Ishikawa (cell line): ENCODE results near the gene RPS6KA6.

Experiments
- CREB1 ChIP-seq: IDR thresholded peaks from 2 replicates; pipeline ENCODE4 v1.6.1; 2012; ENCODE audit warnings: low read depth
- EP300 ChIP-seq: IDR thresholded peaks from 2 replicates; pipeline ENCODE4 v1.6.1; 2012; ENCODE audit warnings: borderline replicate concordance
- FOXM1 ChIP-seq: IDR thresholded peaks from 2 replicates; pipeline ENCODE4 v1.6.1; 2012; ENCODE audit warnings: low read depth, borderline replicate concordance
- RAD21 ChIP-seq: IDR thresholded peaks from 2 replicates; pipeline ENCODE4 v1.6.1; 2012; ENCODE audit warnings: low read depth
- TEAD4 ChIP-seq: IDR thresholded peaks from 2 replicates; pipeline ENCODE4 v1.6.1; 2012
- YY1 ChIP-seq: IDR thresholded peaks from 2 replicates; pipeline ENCODE4 v1.6.1; 2012; ENCODE audit warnings: low read depth
- ZBTB7A ChIP-seq: IDR thresholded peaks from 2 replicates; pipeline ENCODE4 v1.6.1; 2012; ENCODE audit warnings: low read depth
- TF ChIP-seq, protein P1 (sequence below): IDR thresholded peaks from 2 replicates; pipeline ENCODE4 v1.6.1; 2012

DNA sequence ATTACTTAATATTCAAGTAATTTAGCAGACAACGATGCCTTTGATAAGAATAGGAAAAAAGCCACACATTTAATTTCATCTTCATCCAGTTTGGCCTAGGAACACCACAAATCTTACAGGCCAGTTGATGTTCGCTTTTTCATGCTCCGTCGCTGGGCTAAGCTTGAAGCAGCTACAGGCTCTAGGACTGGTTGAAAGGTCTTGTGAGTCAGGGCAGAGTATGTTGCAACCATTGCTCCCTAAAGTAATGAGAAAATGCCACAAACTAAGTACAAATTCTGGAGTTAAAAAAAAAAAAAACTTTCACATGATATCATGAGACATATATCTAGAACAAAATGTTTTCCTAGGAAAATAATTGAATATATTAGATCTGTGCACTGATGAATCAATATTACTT is 123.8 kb downstream of the RPS6KA6 start:
- TF ChIP-seq FOXM1 (no peak), RAD21 (no peak), ZBTB7A (no peak), EP300 (no peak), CREB1 (no peak), YY1 (no peak), TEAD4 (no peak)
- TF ChIP-seq, protein P1, sequence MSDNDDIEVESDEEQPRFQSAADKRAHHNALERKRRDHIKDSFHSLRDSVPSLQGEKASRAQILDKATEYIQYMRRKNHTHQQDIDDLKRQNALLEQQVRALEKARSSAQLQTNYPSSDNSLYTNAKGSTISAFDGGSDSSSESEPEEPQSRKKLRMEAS, result no peak
